ENCODE results near the gene NPHS1. TPM values are rescaled to one million over a fixed set of nuclear protein-coding genes. Genes with fewer than 3 reads are reported as not detected.

NPHS1 gene
- total and polyA plus RNA-seq, 2 donors = 0.34 to 2.4 TPM

- H3K27me3 ChIP-seq (ENCODE audit: control insufficient read depth in 2 of 2, insufficient read depth in 1 of 2, low read length in 1 of 2) = no peaks in the 10 kb centered on the region
- DNase-seq (ENCODE audit: low read depth in 6 of 9, low spot score in 9 of 9) = no peak
These were observed 39.9 kb downstream of the NPHS1 start, which contains the start of gene PRODH2 for GRCh38 chr19:35812220-35813042. Gene PRODH2 (minus strand): TSS chr19:35812845. CDS start chr19:35812805, 40 bp downstream.

GRCh38 chr19:35811317-35812219 lies 40.7 kb downstream of the NPHS1 start:
- Histone ChIP-seq H3K27me3 (ENCODE audit: control insufficient read depth in 2 of 2, insufficient read depth in 1 of 2, low read length in 1 of 2) (no peaks in the 10 kb centered on the region), H3K4me3 (ENCODE audit: low read length in 2 of 2) (no peak overlapping the region), H3K27ac (ENCODE audit: low read depth in 1 of 2, low read length in 1 of 2) (no peak overlapping the region), H3K9me3 (ENCODE audit: control insufficient read depth in 2 of 2, insufficient read depth in 1 of 2, low read length in 1 of 2) (no peaks in the 10 kb centered on the region), H3K4me1 (ENCODE audit: control insufficient read depth in 2 of 2, insufficient read depth in 2 of 2, low read length in 2 of 2) (no peaks in the 10 kb centered on the region), H3K36me3 (ENCODE audit: control insufficient read depth in 2 of 2, insufficient read depth in 2 of 2, low read length in 1 of 2) (no peaks in the 10 kb centered on the region)
- no peak for DNase-seq (ENCODE audit: low read depth in 6 of 9, low spot score in 9 of 9)
- 86% methylated on average over 18 of the region's 18 CpGs for WGBS

More at GRCh38 chr19:35812220-35813042, 39.9 kb downstream of the NPHS1 start, which contains the start of gene PRODH2:
- H3K27ac ChIP-seq (ENCODE audit: low read depth in 1 of 2, low read length in 1 of 2) = no peak within 1 kb of the TSS
- H3K4me1 ChIP-seq (ENCODE audit: control insufficient read depth in 2 of 2, insufficient read depth in 2 of 2, low read length in 2 of 2) = no peaks in the 10 kb centered on the region
- H3K36me3 ChIP-seq (ENCODE audit: control insufficient read depth in 2 of 2, insufficient read depth in 2 of 2, low read length in 1 of 2) = no peaks in the 10 kb centered on the region
- no peak within 1 kb of the TSS for H3K4me3 ChIP-seq (ENCODE audit: low read length in 2 of 2)
- H3K9me3 ChIP-seq (ENCODE audit: control insufficient read depth in 2 of 2, insufficient read depth in 1 of 2, low read length in 1 of 2) = no peaks in the 10 kb centered on the region
- whole genome bisulfite sequencing = 88% methylated on average over 26 of the region's 26 CpGs

- Histone ChIP-seq H3K4me1 (ENCODE audit: control insufficient read depth in 2 of 2, insufficient read depth in 2 of 2, low read length in 2 of 2) (no peaks in the 10 kb centered on the region), H3K27ac (ENCODE audit: low read depth in 1 of 2, low read length in 1 of 2) (no peak overlapping the region), H3K9me3 (ENCODE audit: control insufficient read depth in 2 of 2, insufficient read depth in 1 of 2, low read length in 1 of 2) (no peaks in the 10 kb centered on the region), H3K4me3 (ENCODE audit: low read length in 2 of 2) (no peak overlapping the region), H3K36me3 (ENCODE audit: control insufficient read depth in 2 of 2, insufficient read depth in 2 of 2, low read length in 1 of 2) (no peaks in the 10 kb centered on the region), H3K27me3 (ENCODE audit: control insufficient read depth in 2 of 2, insufficient read depth in 1 of 2, low read length in 1 of 2) (no peaks in the 10 kb centered on the region)
- WGBS = 97% methylated on average over 5 of the region's 5 CpGs
- DNase-seq (ENCODE audit: low read depth in 6 of 9, low spot score in 9 of 9) = no peak
These were observed 44.7 kb downstream of the NPHS1 start for GRCh38 chr19:35807633-35808032.

GRCh38 chr19:35806597-35806996 lies 45.7 kb downstream of the NPHS1 start:
- no peak overlapping the region for H3K27ac ChIP-seq (ENCODE audit: low read depth in 1 of 2, low read length in 1 of 2)
- H3K4me1 ChIP-seq (ENCODE audit: control insufficient read depth in 2 of 2, insufficient read depth in 2 of 2, low read length in 2 of 2) = no peaks in the 10 kb centered on the region
- no peaks in the 10 kb centered on the region for H3K36me3 ChIP-seq (ENCODE audit: control insufficient read depth in 2 of 2, insufficient read depth in 2 of 2, low read length in 1 of 2)
- WGBS = 95% methylated on average over 18 of the region's 18 CpGs
- no peaks in the 10 kb centered on the region for H3K27me3 ChIP-seq (ENCODE audit: control insufficient read depth in 2 of 2, insufficient read depth in 1 of 2, low read length in 1 of 2)
- no peak for DNase-seq (ENCODE audit: low read depth in 6 of 9, low spot score in 9 of 9)
- H3K4me3 ChIP-seq (ENCODE audit: low read length in 2 of 2) = no peak overlapping the region
- no peaks in the 10 kb centered on the region for H3K9me3 ChIP-seq (ENCODE audit: control insufficient read depth in 2 of 2, insufficient read depth in 1 of 2, low read length in 1 of 2)

- Histone ChIP-seq H3K9me3 (ENCODE audit: control insufficient read depth in 2 of 2, insufficient read depth in 1 of 2, low read length in 1 of 2) (no peaks in the 10 kb centered on the region), H3K27ac (ENCODE audit: low read depth in 1 of 2, low read length in 1 of 2) (no peak overlapping the region), H3K27me3 (ENCODE audit: control insufficient read depth in 2 of 2, insufficient read depth in 1 of 2, low read length in 1 of 2) (no peaks in the 10 kb centered on the region), H3K36me3 (ENCODE audit: control insufficient read depth in 2 of 2, insufficient read depth in 2 of 2, low read length in 1 of 2) (no peaks in the 10 kb centered on the region), H3K4me3 (ENCODE audit: low read length in 2 of 2) (no peak overlapping the region), H3K4me1 (ENCODE audit: control insufficient read depth in 2 of 2, insufficient read depth in 2 of 2, low read length in 2 of 2) (no peaks in the 10 kb centered on the region)
- no peak for DNase-seq (ENCODE audit: low read depth in 6 of 9, low spot score in 9 of 9)
- WGBS = 78% methylated on average over 5 of the region's 5 CpGs
These were observed 46.7 kb downstream of the NPHS1 start for GRCh38 chr19:35805526-35806102.

- 72% methylated on average over 3 of the region's 3 CpGs for WGBS
These were observed 50.5 kb downstream of the NPHS1 start for GRCh38 chr19:35801828-35802227.

GRCh38 chr19:35797663-35798062 lies 54.6 kb downstream of the NPHS1 start:
- H3K27ac ChIP-seq (ENCODE audit: low read depth in 1 of 2, low read length in 1 of 2) = no peak overlapping the region
- no peaks in the 10 kb centered on the region for H3K9me3 ChIP-seq (ENCODE audit: control insufficient read depth in 2 of 2, insufficient read depth in 1 of 2, low read length in 1 of 2)
- DNase-seq (ENCODE audit: low read depth in 6 of 9, low spot score in 9 of 9) = no peak
- no peaks in the 10 kb centered on the region for H3K36me3 ChIP-seq (ENCODE audit: control insufficient read depth in 2 of 2, insufficient read depth in 2 of 2, low read length in 1 of 2)
- 25% methylated on average over 15 of the region's 15 CpGs for WGBS
- H3K27me3 ChIP-seq (ENCODE audit: control insufficient read depth in 2 of 2, insufficient read depth in 1 of 2, low read length in 1 of 2) = peaks cover 0 to 39% of the 10 kb centered on the region in 2 donors
- no peak overlapping the region for H3K4me3 ChIP-seq (ENCODE audit: low read length in 2 of 2)
- H3K4me1 ChIP-seq (ENCODE audit: control insufficient read depth in 2 of 2, insufficient read depth in 2 of 2, low read length in 2 of 2) = no peaks in the 10 kb centered on the region

More at GRCh38 chr19:35801828-35802227, 50.5 kb downstream of the NPHS1 start:
- no peaks in the 10 kb centered on the region for H3K36me3 ChIP-seq (ENCODE audit: control insufficient read depth in 2 of 2, insufficient read depth in 2 of 2, low read length in 1 of 2)
- no peak overlapping the region for H3K27ac ChIP-seq (ENCODE audit: low read depth in 1 of 2, low read length in 1 of 2)
- DNase-seq (ENCODE audit: low read depth in 6 of 9, low spot score in 9 of 9) = no peak
- H3K4me1 ChIP-seq (ENCODE audit: control insufficient read depth in 2 of 2, insufficient read depth in 2 of 2, low read length in 2 of 2) = no peaks in the 10 kb centered on the region
- peaks cover 0 to 24% of the 10 kb centered on the region in 2 donors for H3K27me3 ChIP-seq (ENCODE audit: control insufficient read depth in 2 of 2, insufficient read depth in 1 of 2, low read length in 1 of 2)
- H3K4me3 ChIP-seq (ENCODE audit: low read length in 2 of 2) = no peak overlapping the region
- no peaks in the 10 kb centered on the region for H3K9me3 ChIP-seq (ENCODE audit: control insufficient read depth in 2 of 2, insufficient read depth in 1 of 2, low read length in 1 of 2)

- no peak for DNase-seq (ENCODE audit: low read depth in 6 of 9, low spot score in 9 of 9)
- no peak overlapping the region for H3K4me3 ChIP-seq (ENCODE audit: low read length in 2 of 2)
- peaks cover 0 to 39% of the 10 kb centered on the region in 2 donors for H3K27me3 ChIP-seq (ENCODE audit: control insufficient read depth in 2 of 2, insufficient read depth in 1 of 2, low read length in 1 of 2)
These were observed 55.4 kb downstream of the NPHS1 start for GRCh38 chr19:35796645-35797542.

More at GRCh38 chr19:35796645-35797542, 55.4 kb downstream of the NPHS1 start:
- H3K4me1 ChIP-seq (ENCODE audit: control insufficient read depth in 2 of 2, insufficient read depth in 2 of 2, low read length in 2 of 2) = no peaks in the 10 kb centered on the region
- H3K36me3 ChIP-seq (ENCODE audit: control insufficient read depth in 2 of 2, insufficient read depth in 2 of 2, low read length in 1 of 2) = no peaks in the 10 kb centered on the region
- H3K27ac ChIP-seq (ENCODE audit: low read depth in 1 of 2, low read length in 1 of 2) = no peak overlapping the region
- WGBS = 29% methylated on average over 39 of the region's 39 CpGs
- H3K9me3 ChIP-seq (ENCODE audit: control insufficient read depth in 2 of 2, insufficient read depth in 1 of 2, low read length in 1 of 2) = no peaks in the 10 kb centered on the region
